Mesendoderm (in vitro differentiated cells): ENCODE data around the gene CACNB4.

Experiments
- DNase-seq: peaks from one replicate; pipeline ENCODE4 v3.0.0; 2013
- H2AK5ac ChIP-seq: 2 replicates; pipeline ENCODE4 v1.6.1; 2013; ENCODE audit warnings: low read length, inconsistent platforms
- H2BK120ac ChIP-seq: 2 replicates; pipeline ENCODE4 v1.6.1; 2013; ENCODE audit warnings: low read depth, mild to moderate bottlenecking, low read length, moderate library complexity, mixed read lengths
- H2BK15ac ChIP-seq: replicated peaks from 2 replicates; pipeline ENCODE4 v1.6.1; 2013; ENCODE audit warnings: low read depth, mild to moderate bottlenecking, moderate library complexity
- H2BK5ac ChIP-seq: 2 replicates; pipeline ENCODE4 v1.6.1; 2013; ENCODE audit warnings: low read length, inconsistent platforms
- H3K18ac ChIP-seq: 2 replicates; pipeline ENCODE4 v1.6.1; 2013; ENCODE audit warnings: mild to moderate bottlenecking, low read length, mixed read lengths
- H3K23ac ChIP-seq: one replicate; pipeline ENCODE4 v1.6.1; 2013; ENCODE audit warnings: low read length
- H3K27ac ChIP-seq: 2 replicates; pipeline ENCODE4 v1.5.1; 2013; ENCODE audit warnings: low read depth, mild to moderate bottlenecking, inconsistent platforms, low read length, moderate library complexity
- H3K27me3 ChIP-seq: 2 replicates; pipeline ENCODE4 v1.6.1; 2013; ENCODE audit warnings: low read length, control low read depth, mild to moderate bottlenecking, inconsistent platforms; ENCODE audit not compliant: insufficient read depth, poor library complexity
- H3K36me3 ChIP-seq: 2 replicates; pipeline ENCODE4 v1.6.1; 2013; ENCODE audit warnings: low read length, inconsistent platforms; ENCODE audit not compliant: control insufficient read depth, insufficient read depth
- H3K4ac ChIP-seq: one replicate; pipeline ENCODE4 v1.6.1; 2013; ENCODE audit warnings: low read depth, mild to moderate bottlenecking, low read length, moderate library complexity
- H3K4me1 ChIP-seq: 2 replicates; pipeline ENCODE4 v1.6.1; 2013; ENCODE audit warnings: low read depth, low read length, inconsistent platforms; ENCODE audit not compliant: control insufficient read depth
- H3K4me2 ChIP-seq: 2 replicates; pipeline ENCODE4 v1.6.1; 2013; ENCODE audit warnings: low read length
- H3K4me3 ChIP-seq: 2 replicates; pipeline ENCODE4 v1.5.1; 2013; ENCODE audit warnings: mild to moderate bottlenecking, low read length
- H3K56ac ChIP-seq: one replicate; pipeline ENCODE4 v1.6.1; 2013; ENCODE audit warnings: low read length
- H3K79me1 ChIP-seq: 2 replicates; pipeline ENCODE4 v1.6.1; 2013; ENCODE audit warnings: low read length, inconsistent platforms
- H3K79me2 ChIP-seq: 2 replicates; pipeline ENCODE4 v1.6.1; 2013; ENCODE audit warnings: mild to moderate bottlenecking, low read length; ENCODE audit not compliant: control insufficient read depth, insufficient read depth
- H3K9ac ChIP-seq: 2 replicates; pipeline ENCODE4 v1.6.1; 2013; ENCODE audit warnings: low read length, inconsistent platforms
- H4K5ac ChIP-seq: one replicate; pipeline ENCODE4 v1.6.1; 2013; ENCODE audit warnings: low read length
- H4K8ac ChIP-seq: one replicate; pipeline ENCODE4 v1.6.1; 2013; ENCODE audit warnings: low read depth, mild to moderate bottlenecking, control low read depth, low read length, moderate library complexity
- WGBS: extraction: QIAGEN DNeasy Blood & Tissue Kit; methylation state at CpG from one replicate; pipeline ENCODE4 v1.1.7; 2013; ENCODE audit warnings: low lambda C conversion rate, missing lambda C conversion rate; ENCODE audit not compliant: insufficient coverage; ENCODE audit errors: extremely low coverage; 5-methylcytosine and 5-hydroxymethylcytosine counted together

The CACNB4 gene

DNA sequence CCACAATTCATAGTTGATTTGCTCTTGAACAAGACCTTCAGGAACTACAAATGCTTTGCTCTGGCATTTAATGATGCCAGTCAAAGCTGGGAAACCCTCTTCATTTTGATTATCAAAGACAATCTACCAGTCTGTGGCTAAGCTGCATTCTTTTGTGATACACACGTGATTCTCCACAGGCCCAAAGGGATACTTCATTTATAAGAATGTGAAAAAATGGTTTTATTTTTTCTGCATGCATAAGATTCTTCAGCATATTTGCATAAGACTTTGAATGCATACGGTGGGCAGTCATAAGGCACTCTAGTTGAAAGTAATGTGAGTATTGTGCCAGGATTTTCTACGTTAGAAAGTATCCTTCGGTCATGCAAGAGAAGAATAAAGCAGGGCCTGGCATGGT is 237.7 kb downstream of the CACNB4 start:
- H3K18ac ChIP-seq: no peak overlapping the region
- WGBS: no CpG with 5 or more reads among the region's 4 CpGs
- H2BK5ac ChIP-seq: no peak overlapping the region

DNA sequence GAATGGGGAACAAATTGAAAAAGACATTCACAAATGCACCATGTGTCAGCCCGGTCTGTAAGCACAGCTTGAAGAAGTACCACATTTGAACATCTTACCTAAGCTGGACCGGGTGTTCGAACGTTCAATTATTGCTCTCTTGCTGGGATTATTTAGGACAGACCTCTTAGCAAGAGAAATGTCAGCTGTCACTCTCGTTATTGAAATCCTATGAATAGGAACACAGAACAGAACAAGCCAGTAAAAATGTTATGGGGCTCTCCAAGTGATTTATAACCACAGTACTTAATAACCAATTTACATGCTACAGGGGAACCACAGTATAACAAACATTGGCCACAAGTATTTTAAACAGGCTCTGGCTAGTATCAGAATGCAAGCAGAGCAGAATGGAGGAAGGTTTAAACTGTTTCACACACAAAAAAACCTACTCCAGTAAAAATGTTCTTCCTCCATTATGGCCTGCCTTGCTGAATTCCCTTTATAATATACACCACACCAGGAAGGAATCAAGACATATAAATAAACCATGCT is 238.2 kb downstream of the CACNB4 start:
- H2BK5ac ChIP-seq: no peak overlapping the region
- no peak overlapping the region for H2BK15ac ChIP-seq
- H3K4me2 ChIP-seq: no peak overlapping the region
- H2BK120ac ChIP-seq: no peak overlapping the region
- no peaks in the 10 kb centered on the region for H3K36me3 ChIP-seq
- H3K4ac ChIP-seq: no peak overlapping the region
- no peaks in the 10 kb centered on the region for H3K79me2 ChIP-seq
- H3K4me1 ChIP-seq: no peaks in the 10 kb centered on the region
- no peak overlapping the region for H4K5ac ChIP-seq
- no peak overlapping the region for H3K18ac ChIP-seq
- no peak overlapping the region for H3K9ac ChIP-seq
- H3K4me3 ChIP-seq: no peak overlapping the region
- no peak overlapping the region for H3K56ac ChIP-seq
- no peak for DNase-seq
- H3K27me3 ChIP-seq: no peaks in the 10 kb centered on the region
- no peak overlapping the region for H3K23ac ChIP-seq
- H3K79me1 ChIP-seq: no peaks in the 10 kb centered on the region
- no peak overlapping the region for H2AK5ac ChIP-seq
- H3K27ac ChIP-seq: no peak overlapping the region
- no CpG with 5 or more reads among the region's 5 CpGs for WGBS
- H4K8ac ChIP-seq: no peak overlapping the region

More for the DNA sequence above, 237.7 kb downstream of the CACNB4 start:
- Histone ChIP-seq H2BK120ac (no peak overlapping the region), H3K79me2 (no peaks in the 10 kb centered on the region), H3K4me1 (no peaks in the 10 kb centered on the region), H3K79me1 (no peaks in the 10 kb centered on the region), H3K27ac (no peak overlapping the region), H3K56ac (no peak overlapping the region), H4K5ac (no peak overlapping the region), H3K9ac (no peak overlapping the region), H3K23ac (no peak overlapping the region), H4K8ac (no peak overlapping the region), H3K4me3 (no peak overlapping the region), H3K4ac (no peak overlapping the region), H3K4me2 (no peak overlapping the region), H2AK5ac (no peak overlapping the region), H2BK15ac (no peak overlapping the region), H3K27me3 (no peaks in the 10 kb centered on the region), H3K36me3 (no peaks in the 10 kb centered on the region)
- no peak for DNase-seq

DNA sequence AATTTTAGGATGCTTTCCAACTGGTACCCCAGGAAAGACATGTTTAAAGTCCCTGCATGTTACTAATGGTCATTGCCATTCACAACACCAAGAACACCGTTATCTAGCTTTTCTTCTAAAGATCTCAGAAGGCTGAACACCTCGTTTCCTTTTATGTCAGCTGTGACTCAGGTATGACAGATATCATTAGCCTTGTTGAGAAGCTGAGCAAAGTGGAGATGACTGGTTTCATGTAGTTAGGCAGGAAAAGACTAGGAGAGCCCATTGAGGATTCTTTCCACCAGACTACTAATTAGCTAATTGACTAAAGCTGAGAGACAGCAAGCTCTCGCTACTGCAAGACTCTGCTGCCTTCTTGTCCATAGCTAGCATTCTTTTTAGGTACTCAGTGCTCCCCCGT is 238.6 kb downstream of the CACNB4 start:
- H3K36me3 ChIP-seq: no peaks in the 10 kb centered on the region
- no peak overlapping the region for H3K18ac ChIP-seq
- no peaks in the 10 kb centered on the region for H3K79me1 ChIP-seq
- no peak for DNase-seq
- H3K56ac ChIP-seq: no peak overlapping the region
- WGBS: no CpG with 5 or more reads among the region's 4 CpGs
- no peak overlapping the region for H3K9ac ChIP-seq
- H3K23ac ChIP-seq: no peak overlapping the region
- H3K27ac ChIP-seq: no peak overlapping the region
- no peak overlapping the region for H2BK120ac ChIP-seq
- H2BK15ac ChIP-seq: no peak overlapping the region
- H2BK5ac ChIP-seq: no peak overlapping the region
- H3K27me3 ChIP-seq: no peaks in the 10 kb centered on the region
- H4K8ac ChIP-seq: no peak overlapping the region
- H3K79me2 ChIP-seq: no peaks in the 10 kb centered on the region
- no peak overlapping the region for H3K4me2 ChIP-seq
- no peak overlapping the region for H3K4me3 ChIP-seq
- H3K4ac ChIP-seq: no peak overlapping the region
- H2AK5ac ChIP-seq: no peak overlapping the region
- H3K4me1 ChIP-seq: no peaks in the 10 kb centered on the region
- H4K5ac ChIP-seq: no peak overlapping the region

DNA sequence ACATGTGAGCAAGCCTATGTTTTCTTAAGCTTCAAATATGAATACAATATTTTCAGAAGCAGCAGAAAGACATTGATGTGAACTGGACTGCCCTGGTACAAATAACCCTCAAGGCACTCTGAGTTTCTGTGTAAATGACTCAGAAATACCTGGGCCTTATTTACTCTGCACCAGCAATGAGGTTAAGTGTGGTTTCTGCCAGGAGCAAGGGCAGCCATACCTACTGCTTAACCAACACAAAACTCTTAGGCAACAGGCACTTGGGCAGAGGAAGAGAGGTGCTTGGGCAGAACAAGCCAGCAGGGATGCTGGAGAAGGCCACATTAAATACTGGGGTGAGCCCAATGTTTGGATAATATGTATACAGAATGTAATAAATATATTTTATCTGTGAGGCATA is 241.2 kb downstream of the CACNB4 start:
- Histone ChIP-seq H2AK5ac (no peak overlapping the region), H3K27ac (no peak overlapping the region), H4K8ac (no peak overlapping the region), H3K23ac (no peak overlapping the region), H3K36me3 (no peaks in the 10 kb centered on the region), H3K4me2 (no peak overlapping the region), H3K4me3 (no peak overlapping the region), H3K9ac (no peak overlapping the region), H3K79me1 (no peaks in the 10 kb centered on the region), H3K56ac (no peak overlapping the region), H4K5ac (no peak overlapping the region), H3K4me1 (no peaks in the 10 kb centered on the region), H3K4ac (no peak overlapping the region), H2BK5ac (no peak overlapping the region), H2BK120ac (no peak overlapping the region), H2BK15ac (no peak overlapping the region), H3K27me3 (no peaks in the 10 kb centered on the region), H3K18ac (no peak overlapping the region), H3K79me2 (no peaks in the 10 kb centered on the region)
- DNase-seq: no peak

DNA sequence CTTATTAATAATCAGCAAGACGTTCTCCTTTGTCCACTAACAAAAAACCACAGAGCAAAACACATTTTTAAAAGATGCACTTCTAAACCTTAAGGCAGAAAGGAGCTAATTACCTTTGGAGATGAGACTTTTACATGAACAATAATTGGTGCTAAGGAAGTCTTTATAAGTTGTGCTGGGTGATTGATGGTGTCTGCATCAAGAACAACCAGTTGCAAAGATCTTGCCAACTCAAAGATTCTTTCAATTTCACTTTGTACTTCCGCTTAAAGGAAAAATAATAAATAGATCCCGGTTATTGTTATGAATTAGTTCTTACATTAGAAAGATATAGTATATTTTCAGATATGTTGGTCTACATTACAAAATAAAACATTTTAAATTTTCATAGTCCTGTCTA is 243.7 kb downstream of the CACNB4 start:
- Histone ChIP-seq H3K56ac (no peak overlapping the region), H2BK5ac (no peak overlapping the region), H2BK15ac (no peak overlapping the region), H3K18ac (no peak overlapping the region), H3K23ac (no peak overlapping the region), H2BK120ac (no peak overlapping the region), H3K27me3 (no peaks in the 10 kb centered on the region), H4K5ac (no peak overlapping the region), H3K4ac (no peak overlapping the region), H3K4me3 (no peak overlapping the region), H3K79me1 (no peaks in the 10 kb centered on the region), H3K27ac (no peak overlapping the region), H3K4me2 (no peak overlapping the region), H4K8ac (no peak overlapping the region), H3K79me2 (no peaks in the 10 kb centered on the region), H3K36me3 (no peaks in the 10 kb centered on the region), H3K9ac (no peak overlapping the region), H2AK5ac (no peak overlapping the region), H3K4me1 (no peaks in the 10 kb centered on the region)
- WGBS: no CpG with 5 or more reads among the region's 3 CpGs
- DNase-seq: no peak

GRCh38 chr2:151853070-151853758 is 245.6 kb downstream of the CACNB4 start:
- H2AK5ac ChIP-seq: no peak overlapping the region
- no peaks in the 10 kb centered on the region for H3K36me3 ChIP-seq
- H4K8ac ChIP-seq: no peak overlapping the region
- DNase-seq: no peak
- no peak overlapping the region for H3K18ac ChIP-seq
- H3K56ac ChIP-seq: no peak overlapping the region
- H2BK5ac ChIP-seq: no peak overlapping the region
- H3K4me2 ChIP-seq: no peak overlapping the region
- no peak overlapping the region for H3K4me3 ChIP-seq
- H3K79me2 ChIP-seq: no peaks in the 10 kb centered on the region
- H3K79me1 ChIP-seq: no peaks in the 10 kb centered on the region
- H4K5ac ChIP-seq: no peak overlapping the region
- H3K27me3 ChIP-seq: no peaks in the 10 kb centered on the region
- no peak overlapping the region for H2BK120ac ChIP-seq
- H2BK15ac ChIP-seq: no peak overlapping the region
- H3K23ac ChIP-seq: no peak overlapping the region
- H3K4ac ChIP-seq: no peak overlapping the region
- WGBS: no CpG with 5 or more reads among the region's 3 CpGs
- no peak overlapping the region for H3K27ac ChIP-seq
- H3K4me1 ChIP-seq: no peaks in the 10 kb centered on the region
- no peak overlapping the region for H3K9ac ChIP-seq
